SK-N-SH treated with all-trans-retinoic acid at 6 μM for 48 hours (cell line): ENCODE results near the gene ATP7B.

Experiments
- ATAC-seq: fragments of 200-7000 bp; cut with Tn5 transposase; 3 replicates; pipeline ENCODE4 v1.9.1; 2020; ENCODE audit warnings: mild to moderate bottlenecking, moderate library complexity
- ARNTL ChIP-seq: fragments of 450-650 bp; formaldehyde crosslinking; IDR thresholded peaks from 2 replicates; pipeline ENCODE4 v1.5.0; 2020; ENCODE audit warnings: low read depth, mild to moderate bottlenecking, moderate library complexity, borderline replicate concordance
- BACH2 ChIP-seq: fragments of 250-450 bp; sonication (Bioruptor Pico); IDR thresholded peaks from 2 replicates; pipeline ENCODE4 v1.9.0; 2021; ENCODE audit warnings: mild to moderate bottlenecking, borderline replicate concordance
- CSDC2 ChIP-seq: fragments of 250-450 bp; sonication (Bioruptor Pico); IDR thresholded peaks from 2 replicates; pipeline ENCODE4 v1.5.0; 2020; ENCODE audit warnings: mild to moderate bottlenecking, moderate library complexity
- CSRNP3 ChIP-seq: fragments of 250-450 bp; sonication (Bioruptor Pico); IDR thresholded peaks from 2 replicates; pipeline ENCODE4 v1.5.1; 2021; ENCODE audit warnings: mild to moderate bottlenecking, moderate library complexity
- ESRRG ChIP-seq: fragments of 250-450 bp; sonication (Bioruptor Pico); IDR thresholded peaks from 2 replicates; pipeline ENCODE4 v1.6.1; 2021; ENCODE audit warnings: mild to moderate bottlenecking
- GLIS3 ChIP-seq: fragments of 250-450 bp; sonication (Bioruptor Pico); IDR thresholded peaks from 2 replicates; pipeline ENCODE4 v1.5.0; 2020; ENCODE audit warnings: mild to moderate bottlenecking, moderate library complexity
- ISL1 ChIP-seq: fragments of 250-450 bp; sonication (Bioruptor Pico); IDR thresholded peaks from 2 replicates; pipeline ENCODE4 v2.1.2; 2022; ENCODE audit warnings: mild to moderate bottlenecking, moderate library complexity
- OSR1 ChIP-seq: fragments of 250-450 bp; sonication (Bioruptor Pico); IDR thresholded peaks from 2 replicates; pipeline ENCODE4 v1.8.0; 2022; ENCODE audit warnings: moderate library complexity, mild to moderate bottlenecking, inconsistent platforms
- PPARA ChIP-seq: fragments of 250-450 bp; sonication (Bioruptor Pico); IDR thresholded peaks from 2 replicates; pipeline ENCODE4 v1.5.0; 2020; ENCODE audit warnings: mild to moderate bottlenecking, borderline replicate concordance
- RARB ChIP-seq: fragments of 250-450 bp; sonication (Bioruptor Pico); IDR thresholded peaks from 2 replicates; pipeline ENCODE4 v1.8.0; 2021; ENCODE audit warnings: mild to moderate bottlenecking, moderate library complexity
- SNAI2 ChIP-seq: fragments of 250-450 bp; sonication (Bioruptor Pico); IDR thresholded peaks from 2 replicates; pipeline ENCODE4 v1.5.0; 2020; ENCODE audit warnings: mild to moderate bottlenecking, moderate library complexity
- TCF4 ChIP-seq: fragments of 250-450 bp; sonication (Bioruptor Pico); IDR thresholded peaks from 2 replicates; pipeline ENCODE4 v1.8.0; 2021; ENCODE audit warnings: mild to moderate bottlenecking, moderate library complexity, borderline replicate concordance
- TOX ChIP-seq: fragments of 250-450 bp; sonication (Bioruptor Pico); IDR thresholded peaks from 2 replicates; pipeline ENCODE4 v1.8.0; 2021; ENCODE audit warnings: mild to moderate bottlenecking, moderate library complexity, borderline replicate concordance
- TSHZ2 ChIP-seq: fragments of 250-450 bp; sonication (Bioruptor Pico); IDR thresholded peaks from 2 replicates; pipeline ENCODE4 v1.5.0; 2020; ENCODE audit warnings: mild to moderate bottlenecking, moderate library complexity
- ZC3H10 ChIP-seq: fragments of 250-450 bp; sonication (Bioruptor Pico); IDR thresholded peaks from 2 replicates; pipeline ENCODE4 v1.5.1; 2021; ENCODE audit warnings: mild to moderate bottlenecking, moderate library complexity
- ZFP3 ChIP-seq: fragments of 250-450 bp; sonication (Bioruptor Pico); IDR thresholded peaks from 2 replicates; pipeline ENCODE4 v1.5.0; 2020; ENCODE audit warnings: mild to moderate bottlenecking, moderate library complexity
- ZFP30 ChIP-seq: fragments of 450-650 bp; formaldehyde crosslinking; IDR thresholded peaks from 2 replicates; pipeline ENCODE4 v1.5.0; 2022; ENCODE audit warnings: mild to moderate bottlenecking, moderate library complexity
- ZNF565 ChIP-seq: fragments of 450-650 bp; formaldehyde crosslinking; conservative IDR thresholded peaks from 2 replicates; pipeline ENCODE4 v1.5.0; 2020; ENCODE audit warnings: low read depth, mild to moderate bottlenecking, moderate library complexity
- ZNF70 ChIP-seq: fragments of 450-650 bp; formaldehyde crosslinking; IDR thresholded peaks from 2 replicates; pipeline ENCODE4 v1.5.0; 2020; ENCODE audit warnings: mild to moderate bottlenecking, moderate library complexity
- ZNF8 ChIP-seq: fragments of 450-650 bp; formaldehyde crosslinking; IDR thresholded peaks from 2 replicates; pipeline ENCODE4 v1.5.0; 2020; ENCODE audit warnings: mild to moderate bottlenecking, moderate library complexity
- TF ChIP-seq, protein P1 (sequence below): fragments of 250-450 bp; sonication (Bioruptor Pico); IDR thresholded peaks from 2 replicates; pipeline ENCODE4 v1.5.1; 2020; ENCODE audit warnings: low read depth, mild to moderate bottlenecking, moderate library complexity

Gene ATP7B

GRCh38 chr13:51905787-51906186 lies 105.5 kb downstream of the ATP7B start:
- ATAC-seq: no peak
- TF ChIP-seq ZNF8: no peak
- TF ChIP-seq BACH2 (CRISPR knock-in tag): no peak
- no peak for TF ChIP-seq ZNF70 (CRISPR knock-in tag)
- TF ChIP-seq GLIS3 (CRISPR knock-in tag): no peak
- TF ChIP-seq, protein P1, sequence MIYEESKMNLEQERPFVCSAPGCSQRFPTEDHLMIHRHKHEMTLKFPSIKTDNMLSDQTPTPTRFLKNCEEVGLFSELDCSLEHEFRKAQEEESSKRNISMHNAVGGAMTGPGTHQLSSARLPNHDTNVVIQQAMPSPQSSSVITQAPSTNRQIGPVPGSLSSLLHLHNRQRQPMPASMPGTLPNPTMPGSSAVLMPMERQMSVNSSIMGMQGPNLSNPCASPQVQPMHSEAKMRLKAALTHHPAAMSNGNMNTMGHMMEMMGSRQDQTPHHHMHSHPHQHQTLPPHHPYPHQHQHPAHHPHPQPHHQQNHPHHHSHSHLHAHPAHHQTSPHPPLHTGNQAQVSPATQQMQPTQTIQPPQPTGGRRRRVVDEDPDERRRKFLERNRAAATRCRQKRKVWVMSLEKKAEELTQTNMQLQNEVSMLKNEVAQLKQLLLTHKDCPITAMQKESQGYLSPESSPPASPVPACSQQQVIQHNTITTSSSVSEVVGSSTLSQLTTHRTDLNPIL: no peak
- TF ChIP-seq PPARA (CRISPR knock-in tag): no peak
- TF ChIP-seq ARNTL (CRISPR knock-in tag): no peak
- TF ChIP-seq ZC3H10: no peak
- no peak for TF ChIP-seq TSHZ2 (CRISPR knock-in tag)
- TF ChIP-seq OSR1 (CRISPR knock-in tag): no peak
- TF ChIP-seq RARB: no peak
- no peak for TF ChIP-seq ZFP3
- TF ChIP-seq CSDC2 (CRISPR knock-in tag): no peak
- TF ChIP-seq TCF4 (CRISPR knock-in tag): no peak
- TF ChIP-seq TOX (CRISPR knock-in tag): no peak

DNA sequence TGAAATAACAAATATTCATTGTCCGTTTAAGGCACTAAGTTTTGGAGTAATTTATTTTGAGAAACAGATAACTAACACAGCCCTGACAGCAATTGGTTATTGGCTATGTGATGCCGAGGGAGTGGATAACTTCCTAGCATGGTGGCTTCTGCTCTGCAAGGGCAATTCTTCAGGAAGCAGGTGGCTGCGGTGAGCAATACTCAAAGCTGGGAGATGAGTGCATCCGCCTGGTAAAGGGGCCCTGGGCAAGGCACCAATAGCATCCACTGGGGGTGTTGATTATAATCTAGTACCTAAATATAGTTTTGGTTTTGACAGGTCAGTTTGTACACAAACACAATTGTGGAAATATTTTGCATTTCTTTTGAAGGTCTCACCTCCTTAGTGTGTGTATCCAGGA lies 108.5 kb downstream of the ATP7B start:
- no peak for ATAC-seq
- no peak for TF ChIP-seq ISL1 (CRISPR knock-in tag)
- TF ChIP-seq RARB: no peak
- TF ChIP-seq CSDC2 (CRISPR knock-in tag): no peak
- no peak for TF ChIP-seq TSHZ2 (CRISPR knock-in tag)
- TF ChIP-seq ZFP30 (CRISPR knock-in tag): no peak
- TF ChIP-seq, protein P1: no peak

- ATAC-seq: no peak
- TF ChIP-seq ZFP3 (no peak), TOX (CRISPR knock-in tag) (no peak), ESRRG (CRISPR knock-in tag) (no peak), TCF4 (CRISPR knock-in tag) (no peak), RARB (no peak)
Observed at GRCh38 chr13:51900471-51900870, 110.8 kb downstream of the ATP7B start.

DNA sequence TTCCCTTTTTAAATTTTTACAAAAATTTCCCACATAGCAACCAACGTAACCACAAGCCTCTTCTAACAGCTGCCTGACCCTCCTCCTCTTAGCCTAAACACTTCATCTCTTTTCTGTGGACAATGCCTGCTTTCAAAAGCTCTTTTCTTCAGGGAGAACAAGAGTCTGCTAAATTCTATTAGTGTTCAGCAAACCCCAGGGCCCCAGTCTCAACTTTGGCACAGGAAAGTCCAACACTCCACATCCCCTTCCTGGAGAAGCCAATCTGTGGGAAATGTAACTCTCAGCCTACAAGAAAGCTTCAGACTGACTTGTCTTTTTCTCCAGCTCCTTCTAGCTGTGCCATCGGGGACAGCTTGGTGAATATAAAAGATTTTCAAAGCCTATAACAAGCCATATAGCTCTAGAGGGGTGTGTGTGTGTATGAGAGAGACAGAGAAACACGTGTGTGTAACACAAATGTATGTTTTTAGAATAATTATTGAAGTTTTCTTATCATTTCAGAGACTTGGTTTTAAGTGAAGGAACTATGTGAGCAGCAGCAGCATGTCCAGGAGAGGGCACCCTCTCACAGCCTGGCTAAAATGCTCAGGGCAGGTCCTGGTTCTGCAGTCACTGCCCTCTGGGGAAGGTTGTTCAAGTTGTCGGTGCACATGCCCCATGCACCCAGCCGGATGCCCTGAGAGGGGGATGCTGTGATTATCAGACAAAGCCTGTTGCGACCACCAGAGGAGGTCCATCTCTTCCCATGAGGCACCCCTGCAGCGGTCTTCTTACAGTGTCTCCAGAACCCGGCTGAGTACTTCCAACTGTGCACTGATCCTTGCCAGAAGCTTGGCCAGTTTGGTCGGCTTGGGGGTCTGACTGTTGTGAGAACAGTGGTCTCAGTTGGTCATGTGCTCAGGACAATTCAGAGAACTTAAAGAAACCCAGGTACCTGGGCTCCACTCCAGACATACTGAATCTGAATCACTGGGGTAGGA lies 115.1 kb downstream of the ATP7B start:
- peak; percentile 98 for ATAC-seq
- TF ChIP-seq ZNF70 (CRISPR knock-in tag) (no peak), TCF4 (CRISPR knock-in tag) (no peak), RARB (no peak), TOX (CRISPR knock-in tag) (no peak), TSHZ2 (CRISPR knock-in tag) (no peak), CSRNP3 (CRISPR knock-in tag) (no peak), SNAI2 (no peak), ZNF565 (no peak)
